Endothelial cell of umbilical vein (primary cell): ENCODE data around the gene ITPRIPL1. TPM values are rescaled to one million over a fixed set of nuclear protein-coding genes. Genes with fewer than 3 reads are reported as not detected.

Experiments used
- BruUV-seq: library from RNA; stranded (reverse); fragments of 400-500 nt; replicated peaks from 2 replicates; lab custom pipeline; 2021; lab: Mats Ljungman, UMichigan
- CTCF ChIA-PET: fragments of 300-600, 350-600 bp; sonication (Branson Sonifier 250); formaldehyde crosslinking; loops from one replicate; lab custom pipeline; 2021; ENCODE audit warnings: antibody characterized with exemption, inconsistent platforms; lab: Charles Lee
- POLR2A ChIA-PET: fragments of 300-600, 350-600 bp; sonication (Branson Sonifier 250); formaldehyde crosslinking; loops from one replicate; lab custom pipeline; 2021; ENCODE audit warnings: antibody characterized with exemption, inconsistent platforms; lab: Charles Lee
- DNase-seq: peaks from one replicate; pipeline ENCODE4 v3.0.0-alpha.2; 2011; ENCODE audit warnings: low read depth, low spot score
- FAIRE-seq: peaks from 2 replicates; lab custom pipeline; 2011; peaks lifted over from hg19 to GRCh38; lab: Jason Lieb, UNC
- H2AFZ ChIP-seq: 2 replicates; pipeline ENCODE4 v1.6.0; 2012; ENCODE audit warnings: low read depth, low read length, control low read depth, inconsistent platforms
- H3K27ac ChIP-seq: 2 replicates; pipeline ENCODE4 v1.5.1; 2011; ENCODE audit warnings: low read depth, mild to moderate bottlenecking, control low read depth, low read length, moderate library complexity; ENCODE audit not compliant: insufficient read depth
- H3K27me3 ChIP-seq, 2 experiments: 2 replicates each; pipeline versions ENCODE4 v1.6.0 to v1.6.1; 2011; ENCODE audit warnings: low read length in 2 of 2, mixed read lengths in 1 of 2; ENCODE audit not compliant: control insufficient read depth in 2 of 2, insufficient read depth in 2 of 2
- H3K36me3 ChIP-seq, 2 experiments: 2 replicates in 1 of 2; 3 replicates in 1 of 2; pipeline ENCODE4 v1.5.1; 2011; ENCODE audit warnings: low read length in 2 of 2, mild to moderate bottlenecking in 1 of 2, moderate library complexity in 1 of 2; ENCODE audit not compliant: control insufficient read depth in 2 of 2, insufficient read depth in 2 of 2; ENCODE audit errors: extremely low read depth in 1 of 2
- H3K4me1 ChIP-seq: 3 replicates; pipeline ENCODE4 v1.5.1; 2011; ENCODE audit warnings: mild to moderate bottlenecking, low read length; ENCODE audit not compliant: control insufficient read depth, insufficient read depth; ENCODE audit errors: extremely low read depth
- H3K4me2 ChIP-seq: 2 replicates; pipeline ENCODE4 v1.6.1; 2011; ENCODE audit warnings: low read length, control low read depth, mixed read lengths; ENCODE audit not compliant: insufficient read depth
- H3K4me3 ChIP-seq, 3 experiments: fragments of 200-600 bp in 1 of 3; sonication (generic), shearing (Covaris generic) in 1 of 3; replicated peaks in 1 of 3; 2 replicates each; pipeline ENCODE4 v1.5.1; 2011 to 2016; ENCODE audit warnings: control low read depth in 3 of 3, low read length in 3 of 3, mild to moderate bottlenecking in 2 of 3, inconsistent platforms in 1 of 3, low read depth in 1 of 3, moderate library complexity in 1 of 3; ENCODE audit not compliant: insufficient read depth in 1 of 3
- H3K79me2 ChIP-seq: 2 replicates; pipeline ENCODE4 v1.6.0; 2012; ENCODE audit warnings: low read length, inconsistent platforms; ENCODE audit not compliant: control insufficient read depth, insufficient read depth
- H3K9ac ChIP-seq: replicated peaks from 2 replicates; pipeline ENCODE3; 2011; ENCODE audit warnings: low read length, control low read depth; ENCODE audit not compliant: insufficient read depth; ENCODE audit errors: extremely low read depth
- H3K9me1 ChIP-seq: replicated peaks from 3 replicates; pipeline ENCODE4 v1.6.0; 2011; ENCODE audit warnings: mild to moderate bottlenecking, low read length; ENCODE audit not compliant: control insufficient read depth, insufficient read depth; ENCODE audit errors: extremely low read depth
- H3K9me3 ChIP-seq: replicated peaks from 2 replicates; pipeline ENCODE4 v1.5.1; 2012; ENCODE audit warnings: low read length, inconsistent platforms; ENCODE audit not compliant: control insufficient read depth, insufficient read depth
- H4K20me1 ChIP-seq: replicated peaks from 2 replicates; pipeline ENCODE3; 2011; ENCODE audit warnings: mild to moderate bottlenecking, low read length; ENCODE audit not compliant: control insufficient read depth, insufficient read depth; ENCODE audit errors: extremely low read depth
- FOS ChIP-seq: IDR thresholded peaks from 2 replicates; pipeline ENCODE4 v1.6.1; 2011; ENCODE audit warnings: mild to moderate bottlenecking, low read length, moderate library complexity, borderline replicate concordance; ENCODE audit not compliant: insufficient read depth
- GATA2 ChIP-seq: IDR thresholded peaks from 2 replicates; pipeline ENCODE4 v1.7.0; 2011; ENCODE audit warnings: low read depth, mild to moderate bottlenecking, moderate library complexity, mixed read lengths, low read length; ENCODE audit not compliant: insufficient read length, insufficient read depth
- JUN ChIP-seq: IDR thresholded peaks from 2 replicates; pipeline ENCODE4 v1.6.1; 2011; ENCODE audit warnings: borderline replicate concordance, low read depth; ENCODE audit not compliant: insufficient read length, insufficient read depth
- POLR2A ChIP-seq: IDR thresholded peaks from 2 replicates; pipeline ENCODE4 v1.6.1; 2012; ENCODE audit warnings: low read depth, mild to moderate bottlenecking, control low read depth, low read length
- POLR2AphosphoS5 ChIP-seq: IDR thresholded peaks from 2 replicates; pipeline ENCODE4 v1.6.1; 2012; ENCODE audit warnings: low read depth, mild to moderate bottlenecking, control low read depth, low read length, moderate library complexity; ENCODE audit not compliant: insufficient read depth
- dilution Hi-C: fragments of 300-500 bp; cut with MboI; formaldehyde crosslinking; loops from one replicate; pipeline ENCODE4 v1.15.0; 2019; ENCODE audit warnings: low sequenced_read_pairs; ENCODE audit not compliant: extremely low pct_ligation_motif_present
- intact Hi-C: fragments of 100-400 bp; cut with micrococcal nuclease; formaldehyde crosslinking; loops from one replicate; pipeline ENCODE4 v1.10.0; 2022
- polyA plus RNA-seq, 4 experiments: library from polyadenylated mRNA; depleted of rRNA in 3 of 4; stranded (reverse) in 3 of 4; unstranded in 1 of 4; fragments of >200 nt; gene quantifications; 2 replicates each; pipeline versions ENCODE4 v1.2.1 to v1.2.3, GENCODE V29; 2011 to 2012; ENCODE audit warnings: missing spikeins in 1 of 4
- total RNA-seq: library from RNA; stranded (reverse); gene quantifications from 2 replicates; pipeline ENCODE4 v1.2.3, GENCODE V29; 2021
- TF ChIP-seq, protein P1 (sequence below): IDR thresholded peaks from 2 replicates; pipeline ENCODE4 v1.6.1; 2011; ENCODE audit not compliant: insufficient read depth, insufficient read length

The ITPRIPL1 gene
- total and polyA plus RNA-seq, 2 donors (not counting 3 experiments of a cell fraction or from before 2014, with no cell fraction given): 2.6 to 5.8 TPM

- CTCF ChIA-PET: interaction anchor here (1.1 kb wide), 1 partner anchor 66 kb away, joined by 4 read pairs; no protein-coding TSS in a partner anchor
- H3K9ac ChIP-seq: no peak overlapping the region
These were observed 16.5 kb downstream of the ITPRIPL1 start for GRCh38 chr2:96341641-96342040.

DNA sequence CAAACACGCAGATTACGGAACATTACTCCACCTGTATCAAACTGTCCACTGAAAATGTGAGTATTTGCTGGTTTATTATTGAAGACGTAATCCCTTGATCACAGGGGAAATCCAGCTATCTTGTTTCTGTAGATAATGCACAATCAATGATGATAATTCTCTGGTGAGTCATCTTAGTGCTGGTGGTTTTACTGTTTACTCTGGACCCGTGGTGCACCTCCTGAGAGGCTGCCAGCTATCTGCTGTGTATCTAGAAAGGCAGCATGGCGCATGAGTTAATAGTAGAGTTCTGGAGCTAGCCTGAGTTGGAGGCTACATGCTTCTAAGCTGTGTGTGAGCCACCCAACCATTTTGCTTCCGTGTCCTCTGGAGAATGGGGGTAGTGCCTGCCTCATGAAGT, 17.0 kb downstream of the ITPRIPL1 start:
- H3K9me1 ChIP-seq: no peaks in the 10 kb centered on the region
- POLR2A ChIA-PET: no interaction called here

More at GRCh38 chr2:96341641-96342040, 16.5 kb downstream of the ITPRIPL1 start:
- Histone ChIP-seq H3K4me3 (no peak overlapping the region), H3K27me3 (no peaks in the 10 kb centered on the region), H3K4me1 (peaks cover 4% of the 10 kb centered on the region), H3K79me2 (peaks cover 46% of the 10 kb centered on the region), H3K36me3 (peaks cover 0 to 20% of the 10 kb centered on the region in 2 experiments), H3K9me3 (no peaks in the 10 kb centered on the region), H2AFZ (no peak overlapping the region), H3K9me1 (no peaks in the 10 kb centered on the region), H4K20me1 (no peaks in the 10 kb centered on the region), H3K4me2 (no peak overlapping the region), H3K27ac (no peak overlapping the region)
- FAIRE-seq (no peak), DNase-seq (no peak)
- POLR2A ChIA-PET: no interaction called here
- intact Hi-C loops: no loop called here
- TF ChIP-seq GATA2 (no peak), POLR2A (no peak), POLR2AphosphoS5 (no peak)
- TF ChIP-seq, protein P1, sequence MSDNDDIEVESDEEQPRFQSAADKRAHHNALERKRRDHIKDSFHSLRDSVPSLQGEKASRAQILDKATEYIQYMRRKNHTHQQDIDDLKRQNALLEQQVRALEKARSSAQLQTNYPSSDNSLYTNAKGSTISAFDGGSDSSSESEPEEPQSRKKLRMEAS: no peak
- BruUV-seq: no TSS peak
- dilution Hi-C loops: no loop called here

More for the DNA sequence above, 17.0 kb downstream of the ITPRIPL1 start:
- BruUV-seq: no TSS peak
- peak; percentile 28 for DNase-seq
- Histone ChIP-seq H3K4me1 (no peaks in the 10 kb centered on the region), H3K36me3 (peaks cover 0 to 20% of the 10 kb centered on the region in 2 experiments), H3K9me3 (no peaks in the 10 kb centered on the region), H3K9ac (no peak overlapping the region), H3K27ac (no peak overlapping the region), H4K20me1 (no peaks in the 10 kb centered on the region), H2AFZ (no peak overlapping the region), H3K4me2 (no peak overlapping the region), H3K27me3 (no peaks in the 10 kb centered on the region), H3K4me3 (no peak overlapping the region), H3K79me2 (peaks cover 42% of the 10 kb centered on the region)
- no peak for FAIRE-seq
- CTCF ChIA-PET: interaction anchor here (1.0 kb wide), 2 partner anchors 11 to 22 kb away, joined by 3 read pairs; no protein-coding TSS in a partner anchor
- dilution Hi-C loops (no loop called here), intact Hi-C loops (no loop called here)
- TF ChIP-seq JUN (no peak), FOS (peak; percentile 20)
